Uterus (tissue), 4 donors: Measurements from ENCODE around the gene FRS3. TPM values are rescaled to one million over a fixed set of nuclear protein-coding genes. Genes with fewer than 3 reads are reported as not detected.

Source experiments
- DNase-seq, 2 donors: peaks; one replicate each; pipeline ENCODE4 v3.0.0-alpha.2; 2019 to 2020
- H3K27ac ChIP-seq, 2 donors: fragments of 200-600 bp; sonication (generic); 1 replicate in 1 of 2; 2 replicates in 1 of 2; pipeline ENCODE4 v1.5.1; 2016 to 2018
- H3K27me3 ChIP-seq, 2 donors: fragments of 200-600 bp; sonication (generic); one replicate each; pipeline ENCODE4 v1.5.1; 2018 to 2019; ENCODE audit warnings: control low read depth in 1 of 2
- H3K36me3 ChIP-seq, 2 donors: fragments of 200-600 bp; sonication (generic); one replicate each; pipeline ENCODE4 v1.5.1; 2019; ENCODE audit warnings: control low read depth in 1 of 2
- H3K4me1 ChIP-seq, 2 donors: fragments of 200-600 bp; sonication (generic); one replicate each; pipeline ENCODE4 v1.5.1; 2018 to 2019; ENCODE audit warnings: control low read depth in 1 of 2
- H3K4me3 ChIP-seq, 2 donors: fragments of 200-600 bp; sonication (generic); 1 replicate in 1 of 2; 2 replicates in 1 of 2; pipeline ENCODE4 v1.5.1; 2018 to 2019; ENCODE audit warnings: mild to moderate bottlenecking in 1 of 2
- H3K9me3 ChIP-seq, 2 donors: fragments of 200-600 bp; sonication (generic); one replicate each; pipeline ENCODE4 v1.5.1; 2019; ENCODE audit warnings: control low read depth in 1 of 2
- POLR2A ChIP-seq, 2 donors: fragments of 450-650 bp; IDR thresholded peaks; one replicate each; pipeline ENCODE4 v1.6.1; 2016; ENCODE audit warnings: antibody characterized with exemption in 2 of 2, mild to moderate bottlenecking in 1 of 2, moderate library complexity in 1 of 2
- intact Hi-C: fragments of 100-400 bp; cut with DNase I; formaldehyde crosslinking; loops from one replicate; pipeline ENCODE4 v1.15.1; 2023; ENCODE audit warnings: low total_unique reads
- total RNA-seq, 4 donors: library from RNA; depleted of rRNA in 3 of 4; stranded (reverse); fragments of >200 nt in 3 of 4; gene quantifications; one replicate each; pipeline versions ENCODE4 v1.1.0 to v1.2.4, GENCODE V29; 2014 to 2023
- TF ChIP-seq, protein P1 (sequence below), 4 experiments: fragments of 200-600 bp in 2 of 4; fragments of 450-650 bp in 2 of 4; sonication (generic) in 2 of 4; IDR thresholded peaks; one replicate each; pipeline ENCODE4 v1.5.1; 2016 to 2019; ENCODE audit warnings: antibody characterized with exemption in 4 of 4, mild to moderate bottlenecking in 2 of 4, moderate library complexity in 1 of 4
- donor health status: DM: yes; HTN: yes; CAD: no.

The FRS3 gene
- total RNA-seq, 4 donors from 2014 or later = 0.26 to 8.9 (median 2.2) TPM

DNA sequence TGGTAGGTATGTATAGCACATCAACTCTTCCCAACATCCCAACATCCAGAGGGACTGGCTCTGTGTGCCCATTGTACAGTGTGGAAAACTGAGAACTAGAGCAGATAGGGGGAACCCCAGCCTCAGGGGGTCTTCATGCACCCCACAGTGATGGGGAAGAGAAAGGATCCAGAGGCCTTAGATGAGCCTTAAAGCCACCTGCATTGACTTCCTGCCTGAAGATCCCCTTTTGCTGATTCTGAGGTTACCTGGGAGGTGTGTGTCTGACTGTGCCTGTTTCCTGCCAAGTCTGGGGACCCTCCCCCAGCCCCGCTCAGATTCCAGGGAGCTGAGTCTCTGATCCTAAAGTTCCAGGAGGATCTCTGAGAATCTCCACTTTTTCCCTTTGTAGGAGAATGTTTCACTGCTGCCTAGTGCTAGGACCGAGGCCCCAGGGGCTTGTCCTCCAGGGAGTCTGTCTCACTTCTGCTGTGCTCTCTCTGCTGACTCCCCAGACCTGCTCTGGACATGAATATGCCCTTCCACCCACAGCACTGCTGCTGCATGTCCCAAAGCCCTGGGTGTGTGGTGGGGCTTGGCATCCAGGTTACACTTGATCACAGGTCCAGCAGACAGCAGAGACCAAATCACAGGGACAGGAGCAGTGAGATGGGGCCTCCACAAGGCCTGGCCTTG lies 19.7 kb downstream of the FRS3 start:
- H3K36me3 ChIP-seq = no peaks in the 10 kb centered on the region
- no peak for TF ChIP-seq POLR2A (IDR thresholded peaks at IDR 0.05)
- TF ChIP-seq, protein P1, sequence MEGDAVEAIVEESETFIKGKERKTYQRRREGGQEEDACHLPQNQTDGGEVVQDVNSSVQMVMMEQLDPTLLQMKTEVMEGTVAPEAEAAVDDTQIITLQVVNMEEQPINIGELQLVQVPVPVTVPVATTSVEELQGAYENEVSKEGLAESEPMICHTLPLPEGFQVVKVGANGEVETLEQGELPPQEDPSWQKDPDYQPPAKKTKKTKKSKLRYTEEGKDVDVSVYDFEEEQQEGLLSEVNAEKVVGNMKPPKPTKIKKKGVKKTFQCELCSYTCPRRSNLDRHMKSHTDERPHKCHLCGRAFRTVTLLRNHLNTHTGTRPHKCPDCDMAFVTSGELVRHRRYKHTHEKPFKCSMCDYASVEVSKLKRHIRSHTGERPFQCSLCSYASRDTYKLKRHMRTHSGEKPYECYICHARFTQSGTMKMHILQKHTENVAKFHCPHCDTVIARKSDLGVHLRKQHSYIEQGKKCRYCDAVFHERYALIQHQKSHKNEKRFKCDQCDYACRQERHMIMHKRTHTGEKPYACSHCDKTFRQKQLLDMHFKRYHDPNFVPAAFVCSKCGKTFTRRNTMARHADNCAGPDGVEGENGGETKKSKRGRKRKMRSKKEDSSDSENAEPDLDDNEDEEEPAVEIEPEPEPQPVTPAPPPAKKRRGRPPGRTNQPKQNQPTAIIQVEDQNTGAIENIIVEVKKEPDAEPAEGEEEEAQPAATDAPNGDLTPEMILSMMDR (IDR thresholded peaks at IDR 0.05) = no peak
- intact Hi-C loops = no loop called here
- no peaks in the 10 kb centered on the region for H3K4me1 ChIP-seq
- no peaks in the 10 kb centered on the region for H3K27me3 ChIP-seq
- no peak for DNase-seq
- no peaks in the 10 kb centered on the region for H3K9me3 ChIP-seq
- no peak overlapping the region for H3K4me3 ChIP-seq
- H3K27ac ChIP-seq = no peak overlapping the region

DNA sequence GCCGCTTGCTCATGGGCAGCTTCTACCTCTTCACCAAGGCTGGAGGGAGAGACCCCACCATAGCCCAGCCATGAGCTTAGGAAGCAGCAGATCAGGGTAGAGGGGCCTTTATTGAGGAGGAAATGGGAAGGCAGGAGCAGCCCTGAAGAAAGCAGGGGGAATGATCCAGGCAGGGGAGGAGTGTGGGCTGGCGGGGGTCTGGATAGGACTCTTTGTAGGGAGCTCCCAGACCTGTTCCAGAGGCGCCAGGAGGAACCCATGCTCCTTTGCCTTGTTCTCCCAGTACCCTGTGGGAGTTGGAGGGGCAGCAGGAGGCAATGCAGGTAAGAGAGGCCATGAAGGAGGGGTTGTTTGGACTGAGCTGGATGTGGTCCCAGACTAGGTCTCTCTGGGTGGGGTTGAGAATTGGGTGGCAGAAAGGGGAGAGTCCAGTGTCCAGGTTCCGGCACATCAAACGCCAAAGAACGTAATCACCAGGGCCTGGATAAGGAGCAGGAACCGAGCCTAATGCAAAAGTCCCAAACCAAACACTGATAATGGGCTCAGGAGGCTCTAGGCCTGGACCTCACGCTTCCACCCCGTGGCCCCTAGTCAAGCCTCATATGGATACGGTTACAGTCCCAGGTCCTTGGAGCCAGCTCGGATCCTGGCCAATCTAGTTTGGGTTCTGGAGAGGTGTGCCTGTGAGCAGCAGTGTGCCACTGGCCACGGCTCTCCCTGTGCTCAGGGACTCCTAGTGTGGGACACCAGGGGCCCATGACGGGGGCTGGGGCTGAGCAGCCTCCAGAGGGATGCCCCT lies 20.4 kb downstream of the FRS3 start:
- intact Hi-C loops = no loop called here
- no peak for DNase-seq
- no peaks in the 10 kb centered on the region for H3K36me3 ChIP-seq

DNA sequence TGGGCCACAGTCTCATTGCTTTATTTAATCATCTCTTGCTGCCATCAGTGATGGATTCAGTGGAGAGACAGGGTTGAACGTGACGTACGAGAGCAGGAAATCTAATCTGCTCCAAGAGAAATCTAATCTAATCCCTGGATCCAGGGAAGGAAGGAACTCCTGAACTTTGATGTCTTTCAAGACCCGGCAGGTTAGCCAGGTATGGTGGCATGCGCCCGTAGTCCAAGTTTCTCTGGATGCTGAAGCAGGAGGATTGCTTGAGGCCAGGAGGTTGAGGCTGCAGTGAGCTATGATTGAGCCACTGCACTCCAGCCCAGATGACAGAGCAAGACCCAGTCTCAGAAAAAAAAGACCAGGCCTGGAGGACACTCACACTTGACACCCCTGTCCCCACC lies 21.1 kb downstream of the FRS3 start:
- Histone ChIP-seq H3K4me3 (no peak overlapping the region), H3K4me1 (no peaks in the 10 kb centered on the region), H3K9me3 (no peaks in the 10 kb centered on the region), H3K27me3 (no peaks in the 10 kb centered on the region), H3K36me3 (no peaks in the 10 kb centered on the region), H3K27ac (no peak overlapping the region)
- no peak for TF ChIP-seq POLR2A (IDR thresholded peaks at IDR 0.05)
- TF ChIP-seq, protein P1 (IDR thresholded peaks at IDR 0.05) = no peak
- intact Hi-C loops = no loop called here
- DNase-seq = no peak

More for the DNA sequence above, 20.4 kb downstream of the FRS3 start:
- no peak overlapping the region for H3K27ac ChIP-seq
- no peaks in the 10 kb centered on the region for H3K9me3 ChIP-seq
- no peak for TF ChIP-seq POLR2A (IDR thresholded peaks at IDR 0.05)
- H3K4me3 ChIP-seq = no peak overlapping the region
- H3K27me3 ChIP-seq = no peaks in the 10 kb centered on the region
- H3K4me1 ChIP-seq = no peaks in the 10 kb centered on the region

DNA sequence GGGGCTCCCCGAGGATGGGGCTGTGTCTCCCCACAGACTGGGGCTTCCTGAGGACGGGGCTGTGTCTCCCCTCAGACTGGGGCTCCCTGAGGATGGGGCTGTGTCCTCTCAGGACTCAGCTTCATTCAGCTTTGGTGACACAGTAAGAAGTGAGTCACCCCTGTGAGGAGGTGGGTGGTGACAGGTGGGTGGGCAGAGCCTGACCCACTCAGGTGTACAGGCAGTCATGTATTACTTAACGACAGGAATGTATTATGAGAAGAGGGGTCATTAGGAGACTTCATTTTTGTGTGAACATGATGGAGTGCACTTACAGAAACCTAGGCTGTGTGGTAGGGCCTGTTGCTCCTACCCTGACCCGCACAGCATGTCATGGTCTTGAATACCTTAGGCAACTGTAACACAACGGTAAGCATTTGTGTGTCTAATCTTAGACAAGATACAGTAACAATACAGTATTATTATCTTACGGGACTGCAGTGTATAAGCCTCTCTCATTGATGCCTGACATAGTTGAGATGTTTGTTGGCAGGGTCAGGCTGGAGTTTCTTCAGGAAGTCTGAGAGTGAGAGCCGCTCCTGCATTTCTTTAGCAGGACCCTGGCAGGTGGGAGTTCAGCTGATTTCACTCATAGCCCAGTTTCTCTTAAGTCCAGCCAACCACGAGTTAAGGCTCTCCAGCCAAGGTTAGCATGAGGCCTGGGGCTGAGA lies 21.6 kb downstream of the FRS3 start:
- intact Hi-C loops = no loop called here
- TF ChIP-seq, protein P1 (IDR thresholded peaks at IDR 0.05) = no peak
- no peak for TF ChIP-seq POLR2A (IDR thresholded peaks at IDR 0.05)
- no peak for DNase-seq
- no peak overlapping the region for H3K4me3 ChIP-seq
- H3K36me3 ChIP-seq = no peaks in the 10 kb centered on the region
- no peaks in the 10 kb centered on the region for H3K27me3 ChIP-seq
- H3K4me1 ChIP-seq = no peaks in the 10 kb centered on the region
- H3K9me3 ChIP-seq = no peaks in the 10 kb centered on the region
- no peak overlapping the region for H3K27ac ChIP-seq

DNA sequence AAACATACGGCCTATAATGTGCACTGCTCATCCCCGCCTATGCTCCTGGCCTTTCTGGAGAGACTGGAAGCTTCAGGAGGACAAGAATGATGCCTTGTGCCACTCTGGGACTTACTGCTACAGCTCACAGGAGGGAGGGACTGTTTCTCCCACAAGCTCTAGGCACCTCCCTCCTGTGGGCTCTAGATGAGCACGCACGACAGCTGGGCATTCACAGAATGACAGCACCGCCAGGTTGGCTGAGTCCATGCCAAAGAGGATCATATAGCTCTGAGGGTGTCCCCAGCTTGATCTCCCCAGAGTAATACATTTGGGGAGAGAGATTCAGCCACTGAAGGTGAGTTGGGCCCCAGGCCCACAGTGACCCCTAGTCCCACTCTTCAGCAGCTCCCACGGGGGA lies 22.4 kb downstream of the FRS3 start:
- intact Hi-C loops = no loop called here
- Histone ChIP-seq H3K27ac (no peak overlapping the region), H3K4me1 (no peaks in the 10 kb centered on the region), H3K9me3 (no peaks in the 10 kb centered on the region), H3K36me3 (no peaks in the 10 kb centered on the region), H3K4me3 (no peak overlapping the region), H3K27me3 (no peaks in the 10 kb centered on the region)
- no peak for DNase-seq
- TF ChIP-seq POLR2A (IDR thresholded peaks at IDR 0.05) = no peak
- TF ChIP-seq, protein P1 (IDR thresholded peaks at IDR 0.05) = no peak
